Measurements from ENCODE around the gene ARHGAP33.
A peak's percentile ranks its signal among the peaks of the same experiment; 100 is the strongest.

Gene ARHGAP33

DNA sequence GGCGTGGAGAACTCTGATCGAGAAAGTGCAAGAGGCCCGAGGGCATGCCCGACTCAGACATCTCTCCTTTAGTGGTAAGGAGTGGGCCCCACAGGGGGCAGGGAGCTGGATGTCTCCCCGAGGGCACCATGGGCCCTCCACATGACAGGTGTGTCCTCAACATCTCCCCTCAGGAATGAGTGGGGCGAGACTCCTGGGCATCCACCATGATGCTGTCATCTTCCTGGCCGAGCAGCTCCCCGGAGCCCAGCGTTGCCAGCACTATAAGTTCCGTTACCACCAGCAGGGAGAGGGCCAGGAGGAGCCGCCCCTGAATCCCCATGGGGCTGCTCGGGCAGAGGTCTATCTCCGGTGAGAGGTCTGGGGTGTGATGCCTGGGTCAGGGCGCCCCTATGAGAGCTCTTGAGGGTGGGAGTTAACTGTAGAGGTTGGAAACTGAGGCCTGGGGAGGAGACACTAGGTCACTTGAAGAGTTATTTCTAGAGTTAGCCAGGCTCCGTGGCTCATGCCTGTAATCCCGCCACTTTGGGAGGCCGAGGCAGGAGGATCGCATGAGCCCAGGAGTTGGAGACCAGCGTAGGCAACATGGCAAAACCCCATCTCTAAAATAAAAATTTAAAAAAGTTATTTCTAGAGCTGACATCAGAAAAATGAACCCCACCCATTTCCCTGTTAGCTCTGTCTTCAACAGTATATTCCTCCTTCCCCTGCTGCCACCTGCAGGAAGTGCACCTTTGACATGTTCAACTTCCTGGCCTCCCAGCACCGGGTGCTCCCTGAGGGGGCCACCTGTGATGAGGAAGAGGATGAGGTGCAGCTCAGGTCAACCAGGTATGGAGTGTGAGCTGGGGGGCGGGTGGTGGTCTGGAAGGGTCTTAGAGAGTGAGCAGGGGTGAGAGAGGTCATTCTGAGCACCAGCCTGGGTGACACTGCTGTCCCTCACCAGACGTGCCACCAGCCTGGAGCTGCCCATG, 38.2 kb upstream of the ARHGAP33 start:
- FAIRE-seq: no peak
- no peak for DNase-seq (ENCODE audit: insufficient read length, low spot score)
- no peak for TF ChIP-seq POLR2A (IDR thresholded peaks at IDR 0.05; ENCODE audit: low read depth, low read length)

- FAIRE-seq (no peak), DNase-seq (ENCODE audit: insufficient read length, low spot score) (no peak)
- TF ChIP-seq POLR2A (IDR thresholded peaks at IDR 0.05; ENCODE audit: low read depth, low read length): no peak
Observed at GRCh38 chr19:35738021-35738886, 37.1 kb upstream of the ARHGAP33 start.

- no peak for FAIRE-seq
- TF ChIP-seq POLR2A (IDR thresholded peaks at IDR 0.05; ENCODE audit: low read depth, low read length): no peak
- DNase-seq (ENCODE audit: insufficient read length, low spot score): no peak
Observed at GRCh38 chr19:35738887-35739229, 36.5 kb upstream of the ARHGAP33 start.

DNA sequence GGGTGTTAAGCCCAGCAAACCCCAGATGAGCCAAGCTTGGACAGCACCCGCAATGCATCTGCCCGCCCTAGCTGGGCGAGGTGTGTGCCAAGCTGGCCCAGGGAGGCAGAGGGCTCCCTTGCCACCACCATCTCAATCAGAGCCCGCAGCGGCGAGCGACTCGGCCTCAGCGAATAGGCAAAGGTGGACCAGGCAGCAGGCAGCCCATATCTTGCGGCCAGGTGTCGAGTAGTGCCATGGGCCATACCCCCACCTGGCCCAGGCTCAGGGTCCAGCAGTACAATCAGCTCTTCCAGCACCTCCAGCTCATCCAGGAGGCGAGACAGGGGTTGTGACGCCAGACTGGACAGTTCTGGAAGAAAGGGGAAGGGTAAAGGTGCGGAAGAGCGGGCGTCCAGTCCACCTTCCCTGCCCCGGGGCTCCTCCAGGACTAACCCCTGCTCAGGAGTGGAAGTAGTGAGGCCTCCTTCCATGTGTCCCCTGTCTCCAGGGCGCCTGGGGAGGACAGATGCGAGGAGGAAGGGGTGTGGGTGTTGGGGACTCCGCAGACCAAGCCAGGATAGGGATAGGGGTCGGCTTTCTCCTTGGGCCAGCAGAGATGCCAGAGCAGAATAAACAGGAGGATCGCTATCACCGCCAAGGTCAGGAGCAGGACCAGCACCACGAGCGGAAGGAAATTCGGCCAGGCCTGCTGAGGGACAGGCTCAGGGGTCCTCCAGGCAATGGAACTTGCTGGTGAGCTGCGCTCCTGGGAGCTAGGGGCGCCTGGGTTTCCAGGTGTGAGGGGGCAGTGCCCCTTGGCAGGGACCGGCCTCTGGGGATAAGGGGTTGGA, 35.9 kb upstream of the ARHGAP33 start:
- TF ChIP-seq POLR2A (IDR thresholded peaks at IDR 0.05; ENCODE audit: low read depth, low read length): no peak
- FAIRE-seq (no peak), DNase-seq (ENCODE audit: insufficient read length, low spot score) (no peak)

- no peak for TF ChIP-seq POLR2A (IDR thresholded peaks at IDR 0.05; ENCODE audit: low read depth, low read length)
- DNase-seq (ENCODE audit: insufficient read length, low spot score): no peak
- no peak for FAIRE-seq
Observed at GRCh38 chr19:35740108-35740422, 35.3 kb upstream of the ARHGAP33 start.

DNA sequence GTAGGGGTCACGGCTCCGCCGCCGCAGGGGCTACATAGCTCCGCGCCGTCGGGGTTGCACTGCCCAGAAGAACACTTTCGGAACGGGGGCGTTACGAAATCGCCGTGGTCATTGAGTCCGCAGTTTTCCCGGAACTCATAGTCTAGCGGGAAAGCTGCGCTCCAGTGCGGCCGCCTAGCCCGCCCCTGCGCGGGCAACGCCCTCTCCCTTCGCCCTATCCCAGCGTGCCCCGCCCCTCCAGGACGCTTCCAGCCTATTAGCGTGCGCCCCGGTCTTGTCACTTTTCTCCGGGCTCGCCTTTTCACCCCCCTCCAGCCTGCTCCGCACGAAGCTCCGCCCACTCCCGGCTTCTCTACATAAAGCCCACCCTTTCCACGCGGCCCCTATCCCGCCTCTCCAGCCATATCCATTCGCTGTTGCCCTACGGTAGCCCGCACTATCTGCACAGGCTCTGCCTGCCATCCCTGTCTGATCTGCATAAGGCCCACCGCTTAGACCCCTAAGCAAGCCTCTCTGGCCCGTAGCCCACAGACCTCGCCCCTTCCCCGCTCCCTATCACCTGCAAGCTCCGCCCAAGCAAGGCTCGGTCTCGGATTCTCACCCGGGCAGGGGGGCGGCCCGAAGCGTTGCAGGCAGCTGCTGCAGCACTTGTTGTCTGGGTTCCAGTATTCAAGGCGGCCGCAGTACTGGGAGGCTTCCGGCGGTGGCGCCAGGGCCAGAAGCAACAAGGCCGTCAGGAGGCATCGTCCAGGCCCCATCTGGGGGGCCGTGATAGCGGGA, 34.8 kb upstream of the ARHGAP33 start:
- TF ChIP-seq POLR2A (IDR thresholded peaks at IDR 0.05; ENCODE audit: low read depth, low read length): peak; percentile 49
- DNase-seq (ENCODE audit: insufficient read length, low spot score) (peak; percentile 100), FAIRE-seq (peak; percentile 57)

DNA sequence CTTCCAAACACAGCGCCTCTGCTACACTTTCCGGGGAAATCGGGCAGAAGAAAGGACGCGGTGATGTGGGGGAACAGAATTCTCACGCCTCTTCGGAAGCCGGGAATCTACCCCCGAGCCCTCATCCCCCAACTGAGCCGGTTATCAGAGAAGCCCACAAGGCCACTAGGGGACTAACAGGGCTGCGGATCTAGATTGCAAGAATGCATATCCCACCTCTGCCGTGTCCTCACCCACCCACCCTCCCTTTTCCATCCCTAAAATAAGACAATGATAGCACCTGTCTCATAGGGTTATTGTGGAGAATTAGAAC, 34.2 kb upstream of the ARHGAP33 start:
- no peak for TF ChIP-seq POLR2A (IDR thresholded peaks at IDR 0.05; ENCODE audit: low read depth, low read length)
- FAIRE-seq: no peak
- DNase-seq (ENCODE audit: insufficient read length, low spot score): no peak

GRCh38 chr19:35742121-35742724, 33.1 kb upstream of the ARHGAP33 start, which contains the start of gene IGFLR1:
Gene IGFLR1 (minus strand): TSS chr19:35742452. CDS start chr19:35741180, 1,272 bp downstream.
- no peak for FAIRE-seq
- TF ChIP-seq POLR2A (IDR thresholded peaks at IDR 0.05; ENCODE audit: low read depth, low read length): no peak
- DNase-seq (ENCODE audit: insufficient read length, low spot score): no peak

GRCh38 chr19:35743640-35744429, 31.5 kb upstream of the ARHGAP33 start:
- DNase-seq (ENCODE audit: insufficient read length, low spot score) (no peak), FAIRE-seq (no peak)
- TF ChIP-seq POLR2A (IDR thresholded peaks at IDR 0.05; ENCODE audit: low read depth, low read length): no peak

- FAIRE-seq: no peak
Observed at GRCh38 chr19:35744430-35745327, 30.7 kb upstream of the ARHGAP33 start.

More at GRCh38 chr19:35744430-35745327, 30.7 kb upstream of the ARHGAP33 start:
- TF ChIP-seq POLR2A (IDR thresholded peaks at IDR 0.05; ENCODE audit: low read depth, low read length): peak; percentile 89
- peak; percentile 89 for DNase-seq (ENCODE audit: insufficient read length, low spot score)
